ENCODE data around the gene ATP2C2.

Gene ATP2C2

GRCh38 chr16:84478172-84478947 lies 110.0 kb downstream of the ATP2C2 start:
- DNase-seq, result peak; percentile 94

DNA sequence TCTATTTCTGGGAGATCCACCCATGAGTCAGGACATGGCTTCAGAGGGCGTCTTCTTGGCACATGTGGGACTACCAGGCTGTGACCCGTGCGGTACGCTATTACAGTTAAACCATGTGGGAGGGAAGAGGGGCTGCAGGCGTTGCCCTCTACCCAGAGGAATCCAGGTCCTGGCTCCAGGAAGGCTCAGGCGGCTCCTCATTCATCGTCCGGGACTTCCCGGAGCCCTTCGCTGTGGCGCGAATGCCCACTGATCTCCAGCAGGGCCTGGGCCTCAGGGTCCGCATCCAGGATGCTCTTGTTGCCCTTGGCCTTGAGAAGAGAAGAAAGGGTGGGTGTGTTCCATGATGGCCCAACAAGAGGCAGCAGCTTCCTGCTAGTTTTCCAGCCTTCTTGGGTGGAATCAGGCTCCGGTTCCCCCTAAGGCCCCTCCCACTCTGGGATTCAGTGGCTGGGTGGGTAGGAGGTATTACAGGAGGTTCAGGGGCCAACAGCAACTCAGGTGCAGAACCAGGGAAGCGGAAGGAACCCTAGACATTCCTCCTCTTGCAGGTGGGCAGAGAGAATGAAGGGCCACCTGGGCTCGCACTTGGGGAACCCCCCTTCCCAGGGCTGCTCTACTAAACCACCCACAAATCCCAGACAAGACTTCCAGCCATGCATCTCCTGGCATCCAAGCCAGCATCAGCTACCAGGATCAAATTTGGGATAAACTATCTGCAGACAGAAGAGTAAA lies 111.5 kb downstream of the ATP2C2 start:
- DNase-seq, result peak; percentile 35

- peak; percentile 46 for DNase-seq
These were observed 112.9 kb downstream of the ATP2C2 start for GRCh38 chr16:84481051-84481735.

- DNase-seq, result peak; percentile 47
These were observed 113.9 kb downstream of the ATP2C2 start for GRCh38 chr16:84482001-84482891.

DNA sequence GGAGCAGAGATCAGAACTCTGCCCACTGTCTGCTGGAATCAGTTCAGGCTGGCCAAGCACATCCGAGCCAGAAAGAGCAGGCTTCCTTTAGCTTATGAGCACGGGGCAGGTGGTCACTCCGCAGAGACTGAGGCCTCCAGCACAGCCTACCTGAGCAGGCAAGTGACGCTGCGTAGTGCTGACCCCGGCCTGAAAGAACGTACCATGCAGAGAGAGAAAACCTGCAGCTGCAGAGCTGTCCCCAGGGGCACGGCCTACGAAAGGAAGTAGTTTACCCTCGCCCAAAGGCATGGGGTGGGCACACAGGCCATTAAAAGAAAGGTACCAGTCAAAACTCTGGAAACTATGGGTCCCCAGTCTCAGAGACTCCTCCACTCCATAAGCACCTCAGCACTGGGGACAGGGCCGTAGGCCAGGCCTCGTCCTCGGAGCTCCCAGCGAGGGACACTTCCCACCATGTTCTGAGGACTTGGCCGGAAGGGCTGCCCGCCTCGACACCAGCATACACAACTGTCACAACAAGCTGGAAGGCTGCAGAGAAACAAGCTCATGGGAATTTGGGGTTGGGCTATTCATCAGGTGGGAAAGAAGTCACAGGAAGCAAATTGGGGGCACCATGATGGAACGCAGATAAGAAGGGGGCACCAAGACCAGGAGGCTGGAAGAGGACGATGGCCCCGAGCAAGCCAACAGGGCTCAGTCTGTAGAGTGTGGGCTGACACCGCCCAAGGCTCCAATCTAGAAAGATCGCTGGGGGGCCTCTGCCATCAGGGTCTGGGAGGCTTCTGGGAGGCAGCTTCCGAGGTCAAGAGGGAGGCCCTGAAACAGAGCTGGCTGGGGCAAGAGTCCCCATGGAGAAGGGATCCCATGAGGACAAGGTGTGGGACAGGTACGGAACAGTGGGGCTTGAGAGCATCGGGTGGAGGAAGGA lies 114.9 kb downstream of the ATP2C2 start:
- no peak for DNase-seq

GRCh38 chr16:84483882-84484565 lies 115.7 kb downstream of the ATP2C2 start:
- DNase-seq, result peak; percentile 50

DNA sequence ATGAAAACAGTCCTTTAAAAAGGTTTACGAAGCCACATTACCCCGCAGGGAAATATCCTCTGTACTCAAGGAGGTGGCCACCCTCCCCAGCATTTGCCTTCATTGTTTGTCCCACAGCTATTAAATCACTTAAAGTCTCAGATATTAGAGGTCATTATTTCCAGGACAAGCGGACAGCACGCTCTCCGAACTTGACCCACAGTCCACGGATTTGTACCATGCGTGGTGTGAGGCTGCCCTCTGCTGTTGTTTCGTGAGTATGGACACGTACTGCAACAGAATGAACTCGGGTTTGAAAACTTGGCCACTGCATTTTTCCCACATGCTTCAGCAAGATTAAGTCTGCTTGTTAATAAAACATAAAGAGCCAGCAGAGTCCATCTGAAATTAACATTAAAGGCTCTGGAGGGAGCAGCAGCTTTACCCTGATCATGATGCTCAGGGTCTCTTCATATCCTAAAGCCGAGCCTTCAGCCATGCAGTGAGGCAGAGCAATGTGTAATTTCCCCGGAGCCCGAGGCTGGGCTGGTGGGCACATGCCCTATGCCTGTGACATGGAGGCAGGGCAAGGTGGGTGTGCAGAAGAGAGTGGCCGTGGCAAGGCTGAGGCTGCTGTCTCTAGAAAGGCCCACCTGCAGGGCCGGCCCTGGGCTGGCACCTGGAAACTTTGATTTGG lies 116.4 kb downstream of the ATP2C2 start:
- DNase-seq, result peak; percentile 78

DNA sequence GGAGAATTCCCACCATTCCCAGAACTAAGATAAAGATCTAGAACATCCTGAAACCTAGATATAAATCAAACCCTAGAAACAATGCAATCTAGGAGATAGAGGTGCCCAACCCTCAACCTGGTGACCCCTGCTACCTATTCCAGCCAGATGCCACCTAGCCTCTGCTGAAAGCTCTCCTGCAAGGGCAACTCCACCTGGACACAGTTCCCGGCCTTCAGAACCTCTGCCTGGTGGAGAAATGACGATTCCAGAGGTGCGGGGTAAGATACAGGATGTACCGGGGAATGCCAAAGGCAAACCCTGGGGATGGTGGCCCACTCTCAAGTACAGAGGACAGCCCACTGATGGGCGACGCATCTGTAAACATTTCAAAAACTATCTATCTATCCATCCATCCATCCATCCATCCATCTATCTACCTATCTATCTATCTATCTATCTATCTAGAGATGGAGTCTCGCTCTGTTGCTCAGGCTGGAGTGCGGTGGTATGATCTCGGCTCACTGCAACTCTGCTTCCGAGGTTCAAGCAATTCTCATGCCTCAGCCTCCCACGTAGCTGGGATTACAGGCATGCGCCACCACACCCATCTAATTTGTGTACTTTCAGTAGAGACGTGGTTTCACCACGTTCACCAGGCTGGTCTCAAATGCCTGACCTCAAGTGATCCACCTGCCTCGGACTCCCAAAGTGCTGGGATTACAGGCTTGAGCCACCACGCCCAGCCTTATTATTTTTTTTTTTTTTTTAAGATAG lies 117.1 kb downstream of the ATP2C2 start:
- peak; percentile 38 for DNase-seq

DNA sequence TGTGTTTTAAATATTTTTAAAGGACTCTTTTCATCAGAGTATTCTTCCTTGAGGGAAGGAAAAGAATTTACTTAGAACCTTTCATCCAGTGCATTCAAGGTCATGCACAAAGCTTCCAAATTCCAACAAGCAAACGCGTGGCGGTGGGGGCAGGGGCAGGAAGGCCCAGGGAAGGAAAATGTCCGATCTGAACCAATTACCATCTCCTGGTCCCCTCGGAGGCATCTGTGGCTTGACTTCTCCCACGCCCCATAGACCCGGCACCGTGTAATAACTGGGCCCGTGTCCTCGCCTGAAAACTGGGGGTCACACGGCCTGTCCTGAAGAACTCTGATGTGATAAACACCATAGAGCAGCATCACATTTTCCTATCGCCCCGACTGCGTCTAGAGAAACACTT lies 117.8 kb downstream of the ATP2C2 start:
- no peak for DNase-seq

GRCh38 chr16:84486551-84487235 lies 118.4 kb downstream of the ATP2C2 start:
- DNase-seq, result no peak

DNA sequence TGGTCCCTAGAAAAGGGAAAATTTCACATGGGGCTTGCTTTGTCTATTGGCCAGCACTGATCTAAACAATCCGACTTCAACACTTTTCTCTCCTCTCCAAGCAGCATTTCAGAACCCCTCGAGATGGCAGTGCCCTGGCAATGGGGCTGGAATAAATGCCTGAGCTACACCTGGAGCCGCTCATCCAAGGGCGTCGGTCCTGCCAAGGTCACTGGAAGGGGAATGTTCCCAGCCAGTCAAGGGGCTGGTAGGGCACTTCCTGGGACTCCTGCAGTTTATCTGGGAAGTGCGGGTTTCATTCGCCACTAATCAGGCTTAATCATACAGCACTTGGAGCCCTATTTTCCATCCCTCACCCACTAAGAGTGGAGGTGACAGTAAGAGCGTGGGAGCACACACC lies 119.0 kb downstream of the ATP2C2 start:
- DNase-seq, result no peak

DNA sequence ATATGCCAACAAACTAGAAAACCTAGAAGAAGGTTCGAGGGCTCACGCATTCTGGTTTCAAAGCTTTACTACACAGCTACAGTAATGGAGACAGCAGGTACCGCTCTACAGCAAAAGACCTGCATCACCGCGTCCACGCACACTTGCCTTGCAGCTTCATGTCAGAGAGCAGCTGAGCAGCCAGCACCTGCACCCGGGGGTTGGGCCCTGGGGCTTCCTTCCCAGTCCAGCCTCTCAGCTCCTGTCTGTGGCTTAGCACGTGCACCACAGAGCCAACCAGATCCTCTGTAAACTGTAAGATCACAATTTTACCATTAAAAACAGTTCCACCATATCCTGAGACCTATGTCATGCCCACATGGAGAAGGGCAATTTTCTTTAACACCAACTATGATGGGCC lies 120.8 kb downstream of the ATP2C2 start:
- DNase-seq, result no peak

DNA sequence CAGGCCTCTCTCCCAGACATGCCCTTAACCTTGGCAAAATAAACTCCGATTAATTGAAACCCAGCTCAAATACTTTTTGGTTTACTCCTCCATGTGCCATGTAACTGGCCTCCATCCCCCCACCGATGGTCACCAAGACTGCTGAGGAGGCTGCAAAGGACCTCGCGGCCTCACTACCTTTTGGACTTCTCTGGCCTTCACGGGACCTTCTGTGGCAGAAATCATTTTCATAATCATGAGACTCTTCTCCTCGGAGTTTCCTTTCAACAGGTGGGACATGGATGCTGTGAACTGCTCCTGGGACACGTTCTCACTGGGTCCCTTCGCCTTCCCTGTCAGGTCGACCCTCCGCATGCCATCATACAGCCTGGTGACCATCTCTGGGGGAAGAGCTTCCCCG lies 127.2 kb downstream of the ATP2C2 start:
- DNase-seq, result no peak

DNA sequence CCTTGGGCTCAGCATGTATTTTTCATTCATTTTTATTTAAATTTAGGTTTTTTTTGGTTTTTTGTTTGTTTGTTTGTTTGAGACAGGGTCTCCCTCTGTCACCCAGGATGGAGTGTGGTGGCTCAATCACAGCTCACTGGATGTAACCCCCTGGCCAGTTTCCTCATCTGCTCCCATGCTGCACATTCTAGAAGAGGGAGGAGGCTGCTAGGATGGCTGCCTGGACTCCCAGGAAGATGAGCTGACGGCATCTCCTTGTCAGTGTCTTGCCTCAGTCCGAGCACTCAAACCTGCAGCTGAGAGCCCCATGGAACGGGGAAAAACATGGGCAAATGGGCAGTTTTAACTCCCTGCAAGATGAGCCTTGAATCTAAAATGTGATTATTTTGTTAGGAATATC lies 128.7 kb downstream of the ATP2C2 start:
- DNase-seq, result no peak

- DNase-seq, result peak; percentile 4
These were observed 129.3 kb downstream of the ATP2C2 start for GRCh38 chr16:84497418-84498222.

DNA sequence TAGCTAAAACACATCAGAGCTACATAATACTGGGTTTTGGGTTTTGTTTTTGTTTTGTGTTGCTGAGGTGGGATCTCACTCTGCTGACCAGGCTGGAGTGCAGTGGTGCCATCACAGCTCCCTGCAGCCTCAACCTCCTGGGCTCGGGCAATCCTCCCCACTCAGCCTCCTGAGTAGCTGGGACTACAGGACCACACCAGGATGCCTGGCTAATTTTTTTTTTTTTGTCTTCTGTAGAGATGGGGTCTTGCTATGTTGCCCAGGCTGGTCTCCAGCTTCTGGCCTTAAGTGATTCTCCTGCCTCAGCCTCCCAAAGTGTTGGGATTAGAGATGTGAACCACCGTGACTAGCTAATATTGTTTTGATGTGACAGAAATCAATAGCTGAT lies 129.9 kb downstream of the ATP2C2 start:
- peak; percentile 11 for DNase-seq

GRCh38 chr16:84498859-84499620 lies 130.7 kb downstream of the ATP2C2 start:
- DNase-seq, result peak; percentile 43

Measured in islet precursor cell (in vitro differentiated cells).